Spleen (tissue), 7 donors: ENCODE results near the gene AGER.

Source experiments
- CTCF ChIP-seq, 11 experiments: fragments of 200-600 bp in 7 of 11; fragments of 450-650 bp in 4 of 11; sonication (generic) in 4 of 11; IDR thresholded peaks in 8 of 11; conservative IDR thresholded peaks in 3 of 11; 1 replicate in 7 of 11; 2 replicates in 4 of 11; pipeline versions ENCODE4 v1.4.0 to v1.8.0; 2016 to 2021; ENCODE audit warnings: antibody characterized with exemption in 11 of 11, inconsistent platforms in 4 of 11, mild to moderate bottlenecking in 1 of 11
- POLR2A ChIP-seq, 3 donors: fragments of 450-650 bp; IDR thresholded peaks; one replicate each; pipeline ENCODE4 v1.5.1; 2017; ENCODE audit warnings: antibody characterized with exemption in 3 of 3, mild to moderate bottlenecking in 1 of 3
- donor health status: DM: no; HTN: no; CAD: no; lungs with moderate emphysema.
- donor health status: DM: no; HTN: no; CAD: no.
- donor health status: DM: no; HTN: no; CAD: no.

GRCh38 chr6:32204268-32204715 is 20.2 kb upstream of the AGER start:
- TF ChIP-seq CTCF (IDR thresholded peaks at IDR 0.05 in 8 of 11, conservative IDR thresholded peaks at IDR 0.05 in 3 of 11) (no peak), POLR2A (IDR thresholded peaks at IDR 0.05) (no peak)
